Duodenal mucosa (tissue), 2 donors: ENCODE data around the gene DUT.

Experiments used
- H3K27ac ChIP-seq: one replicate; pipeline ENCODE4 v1.7.0; 2013; ENCODE audit warnings: low read depth, low read length
- H3K27me3 ChIP-seq, 2 donors: one replicate each; pipeline ENCODE4 v1.7.0; 2013; ENCODE audit warnings: low read length in 2 of 2, control low read depth in 1 of 2; ENCODE audit not compliant: insufficient read depth in 2 of 2, control insufficient read depth in 1 of 2
- H3K36me3 ChIP-seq, 2 donors: one replicate each; pipeline ENCODE4 v1.7.0; 2013; ENCODE audit warnings: low read length in 2 of 2, control low read depth in 1 of 2; ENCODE audit not compliant: insufficient read depth in 2 of 2, control insufficient read depth in 1 of 2
- H3K4me1 ChIP-seq, 2 donors: one replicate each; pipeline ENCODE4 v1.7.0; 2013; ENCODE audit warnings: low read length in 2 of 2, control low read depth in 1 of 2; ENCODE audit not compliant: insufficient read depth in 2 of 2, control insufficient read depth in 1 of 2
- H3K4me3 ChIP-seq, 2 donors: one replicate each; pipeline ENCODE4 v1.7.0; 2013; ENCODE audit warnings: low read length in 2 of 2, low read depth in 1 of 2
- H3K9ac ChIP-seq, 2 donors: one replicate each; pipeline ENCODE4 v1.7.0; 2013; ENCODE audit warnings: low read length in 2 of 2, low read depth in 1 of 2
- H3K9me3 ChIP-seq, 2 donors: one replicate each; pipeline ENCODE4 v1.7.0; 2013; ENCODE audit warnings: low read length in 2 of 2, control low read depth in 1 of 2; ENCODE audit not compliant: control insufficient read depth in 1 of 2

The DUT gene

GRCh38 chr15:48330855-48331795 is at the start of gene DUT:
TSS of gene DUT (plus strand) at chr15:48331429. CDS start at chr15:48331516, 87 bp downstream.
- Histone ChIP-seq H3K4me3 (peak within 1 kb of the TSS; percentile 71 to 87), H3K4me1 (peaks cover 13 to 23% of the 10 kb centered on the region in 2 donors), H3K9ac (peak within 1 kb of the TSS; percentile 75 to 80), H3K36me3 (peaks cover 11 to 14% of the 10 kb centered on the region in 2 donors), H3K27me3 (no peaks in the 10 kb centered on the region), H3K9me3 (no peaks in the 10 kb centered on the region), H3K27ac (peak within 1 kb of the TSS; percentile 96)

DNA sequence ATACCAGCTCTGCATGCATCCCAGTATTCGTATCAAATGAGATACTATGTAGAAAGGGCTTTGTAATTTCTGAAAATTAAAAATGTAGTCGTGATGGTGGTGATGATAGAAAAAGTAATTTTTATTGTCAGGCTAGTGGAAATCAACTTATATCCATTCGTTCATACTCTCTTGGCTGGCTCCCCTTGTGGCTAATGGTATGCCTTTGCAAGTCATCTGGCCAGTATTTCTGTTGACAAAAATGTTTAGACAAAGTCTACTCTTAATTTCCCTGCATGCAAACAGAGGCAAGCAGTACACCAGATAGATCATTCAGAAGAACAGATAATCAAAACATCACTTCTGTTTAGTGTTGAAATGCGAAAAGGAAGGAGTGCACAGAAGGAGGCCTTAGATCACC is 49.6 kb upstream of the DUT start:
- Histone ChIP-seq H3K9ac (no peak overlapping the region), H3K27me3 (peaks cover 0 to 4% of the 10 kb centered on the region in 2 donors), H3K36me3 (no peaks in the 10 kb centered on the region), H3K4me3 (no peak overlapping the region), H3K9me3 (no peaks in the 10 kb centered on the region), H3K27ac (no peak overlapping the region), H3K4me1 (peaks cover 0 to 2% of the 10 kb centered on the region in 2 donors)

GRCh38 chr15:48282216-48282615 is 49.0 kb upstream of the DUT start:
- no peak overlapping the region for H3K4me3 ChIP-seq
- no peak overlapping the region for H3K9ac ChIP-seq
- peaks cover 0 to 2% of the 10 kb centered on the region in 2 donors for H3K4me1 ChIP-seq
- no peaks in the 10 kb centered on the region for H3K9me3 ChIP-seq
- no peaks in the 10 kb centered on the region for H3K36me3 ChIP-seq
- peaks cover 0 to 4% of the 10 kb centered on the region in 2 donors for H3K27me3 ChIP-seq
- H3K27ac ChIP-seq, result no peak overlapping the region

- Histone ChIP-seq H3K27ac (no peak overlapping the region), H3K9me3 (no peaks in the 10 kb centered on the region), H3K4me1 (peaks cover 0 to 2% of the 10 kb centered on the region in 2 donors), H3K27me3 (no peaks in the 10 kb centered on the region), H3K9ac (no peak overlapping the region), H3K36me3 (no peaks in the 10 kb centered on the region), H3K4me3 (no peak overlapping the region)
Measured at GRCh38 chr15:48283396-48284145, 47.7 kb upstream of the DUT start.

DNA sequence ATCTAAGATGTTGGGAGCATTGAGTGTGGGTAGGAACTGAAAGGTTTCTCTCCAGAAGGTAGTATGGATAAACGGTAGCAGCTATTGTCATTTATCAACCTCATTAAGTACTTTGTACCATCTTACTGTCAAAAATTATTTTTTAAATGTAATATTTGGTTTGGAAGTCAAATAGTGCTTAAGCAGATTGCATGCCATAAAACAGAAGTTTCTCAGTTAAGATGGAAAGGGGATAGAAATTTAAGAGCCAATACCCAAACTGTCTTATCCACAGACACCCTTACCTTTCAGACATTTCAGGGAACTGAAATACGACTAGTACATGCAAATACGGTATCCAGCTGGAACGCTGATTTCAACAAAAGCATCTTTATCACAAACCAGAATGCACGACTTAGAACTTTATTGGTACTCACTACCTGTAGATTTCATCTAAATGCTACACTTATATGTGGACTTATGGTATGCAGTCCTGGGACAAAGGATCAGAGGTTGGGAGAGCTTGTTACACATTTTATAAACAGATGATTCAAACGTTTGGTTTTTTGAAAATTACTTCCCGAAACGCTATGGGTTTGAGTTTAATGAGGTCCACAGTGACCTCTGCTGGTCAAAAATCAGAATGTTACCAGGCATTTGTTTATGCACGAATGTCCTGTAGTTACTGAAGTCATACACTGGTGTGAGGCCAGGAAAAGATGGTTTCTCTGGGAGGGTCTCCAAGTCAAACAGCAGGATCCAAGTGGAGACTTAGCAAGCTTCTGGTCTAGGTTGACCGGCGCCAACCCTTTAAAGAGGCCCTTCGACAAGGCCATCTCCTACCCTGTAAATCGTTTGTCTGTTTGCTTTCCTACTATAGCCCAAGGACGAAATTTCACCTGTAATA is 45.7 kb upstream of the DUT start:
- peaks cover 0 to 2% of the 10 kb centered on the region in 2 donors for H3K4me1 ChIP-seq
- H3K27ac ChIP-seq, result no peak overlapping the region
- H3K4me3 ChIP-seq, result peak overlapping the region; percentile 53 to 57
- no peaks in the 10 kb centered on the region for H3K36me3 ChIP-seq
- H3K9me3 ChIP-seq, result no peaks in the 10 kb centered on the region
- no peaks in the 10 kb centered on the region for H3K27me3 ChIP-seq
- no peak overlapping the region for H3K9ac ChIP-seq

DNA sequence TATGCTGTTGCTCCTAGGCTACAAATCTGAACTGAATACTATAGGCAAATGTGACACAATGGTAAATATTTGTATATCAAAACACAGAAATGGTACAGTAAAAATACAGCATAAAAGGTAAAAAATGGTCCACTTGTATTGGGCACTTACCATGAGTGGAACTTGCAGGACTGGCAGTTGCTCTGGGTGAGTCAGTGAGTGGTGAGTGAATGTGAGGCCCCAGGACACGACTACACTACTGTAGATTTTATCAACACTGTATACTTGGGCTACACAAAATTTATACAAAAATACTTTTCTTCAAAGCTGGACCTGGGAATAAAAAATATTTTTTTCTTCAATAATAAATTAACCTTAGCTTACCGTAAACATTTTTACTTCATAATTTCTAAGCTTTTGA is 41.6 kb upstream of the DUT start:
- Histone ChIP-seq H3K27ac (no peak overlapping the region), H3K27me3 (no peaks in the 10 kb centered on the region), H3K9ac (no peak overlapping the region), H3K36me3 (no peaks in the 10 kb centered on the region), H3K9me3 (no peaks in the 10 kb centered on the region), H3K4me3 (no peak overlapping the region), H3K4me1 (peaks cover 0 to 2% of the 10 kb centered on the region in 2 donors)

DNA sequence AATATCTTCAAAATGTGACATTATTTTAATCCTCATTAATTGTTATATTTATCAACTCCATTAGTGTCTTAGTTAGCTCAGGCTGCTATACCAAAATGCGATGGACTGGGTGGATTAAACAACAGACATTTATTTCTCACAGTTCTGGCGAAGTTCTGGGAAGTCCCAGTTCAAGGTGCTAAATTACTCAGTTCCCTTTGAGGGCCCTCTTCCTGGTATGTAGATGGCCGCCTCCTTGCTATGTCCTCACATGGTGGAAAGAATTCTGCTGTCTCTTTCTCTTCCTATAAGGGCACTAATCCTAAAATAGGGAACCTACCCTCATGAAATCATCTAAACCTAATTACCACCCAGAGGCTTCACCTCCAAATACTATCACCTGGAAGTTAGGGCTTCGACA is 38.8 kb upstream of the DUT start:
- Histone ChIP-seq H3K4me3 (no peak overlapping the region), H3K4me1 (no peaks in the 10 kb centered on the region), H3K9me3 (no peaks in the 10 kb centered on the region), H3K27me3 (no peaks in the 10 kb centered on the region), H3K9ac (no peak overlapping the region), H3K27ac (no peak overlapping the region), H3K36me3 (no peaks in the 10 kb centered on the region)

- Histone ChIP-seq H3K27me3 (no peaks in the 10 kb centered on the region), H3K9ac (no peak overlapping the region), H3K9me3 (no peaks in the 10 kb centered on the region)
Measured at GRCh38 chr15:48297668-48298067, 33.6 kb upstream of the DUT start.

GRCh38 chr15:48298914-48299313 is 32.3 kb upstream of the DUT start:
- Histone ChIP-seq H3K9ac (no peak overlapping the region), H3K27me3 (no peaks in the 10 kb centered on the region), H3K4me3 (no peak overlapping the region), H3K9me3 (no peaks in the 10 kb centered on the region), H3K36me3 (no peaks in the 10 kb centered on the region), H3K27ac (no peak overlapping the region), H3K4me1 (no peaks in the 10 kb centered on the region)

More at GRCh38 chr15:48297668-48298067, 33.6 kb upstream of the DUT start:
- no peaks in the 10 kb centered on the region for H3K36me3 ChIP-seq
- no peak overlapping the region for H3K4me3 ChIP-seq
- no peaks in the 10 kb centered on the region for H3K4me1 ChIP-seq
- H3K27ac ChIP-seq, result no peak overlapping the region
